GM18499 (cell line): ENCODE data around the gene COL9A2.

Source experiments
- ATAC-seq: cut with Tn5 transposase; IDR thresholded peaks from one replicate; pipeline ENCODE4 v1.9.1; 2021; ENCODE audit warnings: moderate number of reproducible peaks; ENCODE audit not compliant: insufficient read depth, unreplicated experiment

The COL9A2 gene

DNA sequence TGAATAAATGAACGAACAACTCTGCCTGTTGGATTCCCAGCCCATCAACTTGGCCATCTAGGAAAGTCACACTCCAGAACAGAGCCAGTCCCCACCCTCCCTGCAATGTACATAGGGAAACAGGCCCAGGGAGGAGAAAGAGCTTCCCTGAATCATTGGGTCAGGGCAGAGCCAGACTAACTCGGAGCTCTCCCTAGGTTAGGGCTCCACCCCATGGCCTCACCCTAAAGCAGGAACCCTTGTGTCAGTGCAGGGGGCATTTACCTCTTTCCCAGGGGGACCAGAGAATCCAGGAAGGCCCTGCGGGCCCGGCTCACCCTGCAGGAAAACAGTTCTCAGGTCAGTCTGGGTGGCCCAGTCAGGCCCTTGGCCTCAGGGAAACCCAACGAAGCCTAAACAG is 11.6 kb downstream of the COL9A2 start:
- no peak for ATAC-seq

DNA sequence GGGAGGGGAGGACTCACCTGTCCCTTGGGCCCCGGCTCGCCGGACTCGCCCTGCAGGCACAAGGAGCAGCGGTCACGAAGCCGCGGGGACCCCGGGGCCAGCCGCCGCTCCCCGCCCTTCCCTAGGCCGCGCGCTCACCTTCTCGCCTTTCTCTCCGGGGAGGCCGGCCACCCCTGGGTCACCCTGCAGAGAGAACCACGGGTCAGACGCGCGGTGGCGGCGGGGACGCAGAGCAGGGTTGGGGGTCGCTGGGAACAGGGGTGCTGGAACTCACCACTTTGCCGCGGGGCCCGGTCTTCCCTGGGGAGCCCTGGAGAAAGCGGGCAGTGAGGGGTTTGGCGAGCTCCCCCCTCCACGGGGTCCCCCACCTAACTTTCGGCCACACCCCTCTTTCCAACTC is 13.3 kb downstream of the COL9A2 start:
- ATAC-seq, result no peak

DNA sequence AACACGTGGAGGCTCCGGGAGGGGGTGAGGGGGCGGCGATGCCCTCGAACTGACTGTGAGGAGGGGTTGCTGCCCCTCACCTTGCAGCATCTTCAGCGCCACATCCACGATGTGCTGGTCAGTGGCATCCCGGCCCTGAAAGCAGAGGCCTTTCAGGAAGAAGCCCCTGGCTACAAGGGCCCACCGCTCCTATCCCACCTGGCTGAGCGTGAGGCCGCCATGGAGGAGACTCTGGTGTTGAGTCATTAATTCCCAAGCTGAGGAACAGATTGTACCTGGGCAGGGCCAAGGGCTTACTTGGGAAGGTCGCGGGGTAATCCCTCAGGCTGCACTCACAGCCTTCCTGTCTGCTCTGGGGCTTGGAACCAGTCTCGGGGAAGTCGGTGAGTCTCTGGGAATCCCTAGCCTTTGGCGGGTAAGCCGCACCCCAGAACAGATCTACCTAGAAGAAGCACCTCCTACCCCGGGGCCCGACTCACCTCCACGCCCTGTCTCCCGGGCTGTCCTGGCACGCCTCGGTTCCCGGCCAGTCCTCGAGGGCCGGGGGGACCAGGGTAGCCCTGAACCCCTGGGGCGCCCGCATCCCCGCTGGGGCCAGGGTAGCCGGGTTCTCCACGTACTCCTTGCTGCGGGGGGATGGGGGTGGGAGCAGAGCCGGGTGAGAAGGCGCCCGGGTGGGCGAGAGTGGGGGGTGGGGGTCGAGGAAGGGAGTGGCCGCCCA is 13.9 kb downstream of the COL9A2 start:
- ATAC-seq, result no peak

DNA sequence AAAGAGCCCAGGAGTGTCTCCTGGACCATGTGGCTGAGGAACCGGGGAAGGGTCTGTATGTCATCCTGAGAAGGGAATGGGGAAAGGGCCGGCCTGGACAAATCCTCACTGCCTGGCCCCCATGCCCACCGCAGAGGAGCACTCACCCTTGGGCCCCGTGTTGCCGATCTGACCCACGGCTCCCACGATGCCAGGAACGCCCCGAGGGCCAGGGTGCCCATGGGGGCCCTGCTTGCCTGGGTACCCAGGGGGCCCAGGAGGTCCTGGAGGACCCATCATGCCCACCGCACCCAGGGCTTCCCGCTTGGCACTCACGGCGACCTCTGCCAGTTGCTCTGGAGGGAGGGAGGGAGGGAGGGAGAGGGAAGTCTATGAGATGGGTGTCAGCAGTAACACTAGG is 14.6 kb downstream of the COL9A2 start:
- no peak for ATAC-seq

DNA sequence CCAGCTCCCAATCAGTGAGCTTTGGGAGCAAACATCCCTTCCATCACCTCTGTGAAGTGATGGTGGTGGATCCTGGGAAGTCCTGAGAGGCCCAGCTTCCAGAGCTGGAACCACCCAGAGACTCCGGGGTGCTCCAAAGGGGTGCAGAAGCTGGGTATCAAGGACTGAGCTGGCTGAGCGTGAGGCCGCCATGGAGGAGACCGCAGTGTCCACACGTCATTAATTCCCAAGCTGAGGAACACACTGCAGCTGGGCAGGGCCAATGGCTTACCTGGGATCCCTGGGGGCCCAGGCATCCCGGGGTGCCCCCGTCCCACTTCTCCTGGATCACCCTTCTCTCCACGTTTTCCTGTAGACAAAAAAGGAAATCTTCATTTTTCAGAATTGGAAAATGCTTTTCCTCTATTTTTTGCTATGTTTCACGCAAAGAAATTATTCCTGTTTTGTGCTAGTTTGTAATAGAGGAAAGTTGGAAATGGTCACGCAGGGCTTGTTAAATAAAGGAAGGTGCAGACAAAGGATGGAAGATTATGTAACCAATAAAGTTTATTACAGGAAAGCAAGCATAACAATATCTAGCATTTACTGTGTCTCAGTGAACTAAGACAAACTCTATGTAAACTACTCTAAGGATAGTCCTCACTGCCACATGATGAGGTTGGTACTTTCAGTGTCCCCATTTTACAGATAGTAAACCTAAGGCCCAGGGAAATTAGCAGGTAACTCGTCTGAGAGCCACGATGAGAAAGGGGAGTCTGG is 15.4 kb downstream of the COL9A2 start:
- ATAC-seq, result no peak

DNA sequence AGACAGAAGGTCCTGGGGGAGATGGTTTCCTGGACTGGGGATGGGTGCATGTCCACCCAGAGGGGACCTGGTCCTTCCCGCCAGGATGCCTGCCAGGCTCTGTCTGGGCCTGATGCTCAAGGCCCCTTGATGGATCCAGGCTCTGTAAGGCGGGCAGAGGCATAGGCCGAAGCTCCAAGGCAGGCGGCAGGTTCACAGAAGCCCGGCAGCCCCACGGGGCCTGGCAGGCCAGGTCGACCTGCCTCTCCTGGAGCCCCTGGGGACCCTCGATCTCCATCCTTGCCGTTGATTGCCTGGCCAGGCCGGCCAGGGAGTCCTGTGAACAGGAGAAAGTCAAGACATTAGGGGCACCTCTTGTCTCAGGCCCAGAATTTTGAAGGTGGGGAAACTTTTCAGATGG is 16.0 kb downstream of the COL9A2 start:
- ATAC-seq, result no peak

DNA sequence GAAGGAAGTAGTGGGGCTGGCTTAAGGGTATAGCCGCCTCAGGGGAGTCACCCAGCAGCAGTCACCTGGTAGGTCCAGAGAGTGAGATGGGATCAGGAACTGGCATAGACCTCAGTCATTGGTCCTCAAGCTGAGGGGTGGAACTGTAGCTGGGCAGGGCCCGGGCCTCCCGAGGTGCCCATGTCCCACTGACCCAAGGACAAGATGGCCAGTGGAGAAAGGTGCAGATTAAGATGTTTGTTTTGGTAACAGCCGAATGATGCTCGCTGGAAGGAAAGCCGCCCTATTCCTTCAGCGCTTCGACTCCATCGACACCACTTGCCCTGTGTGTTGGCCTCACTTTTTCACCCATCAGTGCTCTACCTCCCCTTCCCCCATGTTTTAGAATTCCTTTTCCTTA is 16.4 kb downstream of the COL9A2 start:
- no peak for ATAC-seq

DNA sequence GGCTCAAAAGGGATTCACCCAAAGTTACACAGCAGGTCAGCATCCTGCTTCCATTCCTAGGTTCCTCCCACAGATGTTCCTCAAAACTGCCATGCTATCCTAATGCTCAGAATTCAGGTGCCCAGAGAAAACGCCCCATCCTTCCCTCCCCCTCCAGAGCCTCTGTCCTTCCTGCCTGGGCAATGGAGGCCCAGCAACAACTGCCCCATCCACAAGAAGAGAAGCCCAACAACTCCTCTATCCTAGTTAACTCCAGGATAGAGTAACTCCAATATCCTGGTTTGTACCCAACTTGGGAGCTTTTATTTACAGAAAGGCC is 16.9 kb downstream of the COL9A2 start:
- ATAC-seq, result no peak

DNA sequence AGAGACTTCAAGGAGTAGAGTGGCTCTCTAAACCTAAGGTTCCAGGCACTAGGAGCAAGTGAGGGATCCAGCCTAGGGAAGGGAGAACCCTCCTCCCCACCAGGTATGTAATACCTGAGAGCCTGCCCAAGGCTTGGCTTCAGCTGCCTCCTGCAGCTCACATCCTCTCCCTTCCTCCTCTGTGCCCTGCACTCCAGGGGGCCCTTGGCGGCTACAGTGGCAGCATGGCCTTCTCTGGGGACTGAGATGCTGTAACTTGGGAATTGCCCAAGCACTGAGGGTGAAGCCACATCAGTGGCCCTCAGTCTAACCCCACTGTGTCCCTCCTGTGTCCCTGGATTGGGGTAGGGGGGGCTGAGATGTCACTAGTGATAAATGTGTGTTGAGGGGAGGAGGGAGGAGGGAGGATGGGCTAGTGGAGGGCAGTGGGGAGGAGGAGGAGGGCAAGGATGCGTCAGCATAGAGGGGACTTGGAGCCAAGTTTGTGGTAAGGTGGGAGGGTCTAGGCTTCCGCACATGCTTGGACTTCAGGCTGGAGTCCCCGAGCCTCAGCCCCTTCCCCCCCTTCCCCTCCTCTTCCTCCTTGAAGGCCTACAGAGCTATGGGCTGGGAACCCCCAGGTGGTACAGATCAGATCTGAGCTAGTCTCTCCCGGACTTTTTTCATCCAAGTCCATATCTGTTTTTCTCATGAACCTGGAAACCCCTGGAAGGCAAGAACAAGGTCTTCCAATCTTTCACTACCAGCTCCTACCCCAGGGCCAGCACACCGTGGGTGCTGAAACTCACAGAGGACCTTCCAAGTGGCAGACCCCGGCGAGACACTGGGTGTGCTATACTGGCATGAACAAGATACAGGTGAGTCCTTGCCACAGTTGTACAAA is 17.5 kb downstream of the COL9A2 start:
- no peak for ATAC-seq

DNA sequence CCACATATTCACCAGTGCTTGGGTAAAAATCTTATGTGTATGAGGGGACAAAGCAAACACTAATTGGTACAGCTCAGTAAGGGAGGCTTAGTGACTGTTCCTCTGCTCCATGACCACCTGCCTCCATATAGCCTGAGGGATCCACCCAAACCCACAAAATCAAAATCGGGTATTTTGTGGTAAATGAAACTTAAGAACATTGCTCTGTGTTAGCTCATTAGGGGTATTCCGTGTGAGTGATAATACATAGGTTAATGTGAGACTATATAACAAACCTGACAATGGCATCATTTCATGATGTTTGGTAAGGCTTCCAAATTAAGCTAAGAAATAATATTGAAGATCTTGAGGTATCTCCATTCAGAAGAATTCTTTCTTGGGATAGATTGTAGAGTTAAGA is 25.8 kb downstream of the COL9A2 start:
- no peak for ATAC-seq

DNA sequence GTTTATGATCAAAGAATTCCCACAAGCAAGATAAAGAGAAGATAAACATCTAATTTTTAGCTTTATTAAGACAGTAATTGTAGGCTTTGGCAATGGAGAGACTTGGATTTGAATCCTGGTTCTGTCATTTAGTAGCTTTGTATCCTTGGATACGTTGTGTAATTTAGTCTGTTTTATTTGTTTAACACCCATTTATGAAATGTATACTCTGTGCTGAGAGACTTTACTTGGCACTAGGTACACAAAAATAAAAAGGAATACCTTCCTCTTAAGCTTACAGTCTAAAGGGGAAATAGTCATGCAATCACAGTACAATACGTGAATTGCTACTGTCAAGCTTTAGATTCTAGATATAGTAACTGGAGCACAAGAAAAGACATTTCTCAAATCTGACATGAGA is 35.2 kb downstream of the COL9A2 start:
- ATAC-seq, result no peak

DNA sequence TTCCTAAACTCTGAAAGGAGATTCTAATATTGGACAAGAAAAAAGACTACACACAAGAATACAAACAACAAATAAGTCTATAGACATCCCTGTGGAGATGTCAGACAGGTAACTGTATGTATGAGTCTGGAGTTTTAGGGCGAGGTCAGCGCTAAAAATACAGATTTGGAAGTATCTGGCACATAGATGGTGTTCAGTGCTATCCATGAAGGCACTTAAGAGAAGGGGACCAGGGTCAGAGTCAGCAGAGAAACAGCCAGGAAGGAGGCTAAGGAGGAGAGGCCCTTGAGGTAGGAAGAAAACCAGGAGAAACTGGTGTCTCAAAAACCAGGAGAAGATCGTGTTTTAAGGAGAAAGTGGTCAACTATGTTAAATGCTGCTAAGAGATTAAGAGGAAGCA is 41.0 kb downstream of the COL9A2 start:
- no peak for ATAC-seq

DNA sequence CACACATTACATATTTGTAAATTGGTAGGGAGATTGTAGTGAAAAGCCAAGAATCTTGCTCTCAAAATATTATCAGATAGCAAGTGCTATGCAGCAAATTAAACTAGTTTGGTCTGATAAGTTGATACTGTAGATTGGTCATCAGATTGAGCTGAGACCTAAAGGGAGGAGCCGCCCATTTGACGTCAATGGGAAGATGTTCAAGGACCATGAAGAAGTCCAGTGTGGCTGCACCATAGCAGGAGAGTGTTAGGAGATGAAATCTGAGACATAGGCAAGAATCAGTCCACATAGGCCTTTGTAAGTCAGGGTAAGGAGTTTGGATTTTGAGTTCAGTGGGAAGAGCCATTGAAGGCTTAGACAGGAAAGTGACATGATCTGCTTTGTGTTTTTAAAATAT is 42.8 kb downstream of the COL9A2 start:
- ATAC-seq, result no peak

DNA sequence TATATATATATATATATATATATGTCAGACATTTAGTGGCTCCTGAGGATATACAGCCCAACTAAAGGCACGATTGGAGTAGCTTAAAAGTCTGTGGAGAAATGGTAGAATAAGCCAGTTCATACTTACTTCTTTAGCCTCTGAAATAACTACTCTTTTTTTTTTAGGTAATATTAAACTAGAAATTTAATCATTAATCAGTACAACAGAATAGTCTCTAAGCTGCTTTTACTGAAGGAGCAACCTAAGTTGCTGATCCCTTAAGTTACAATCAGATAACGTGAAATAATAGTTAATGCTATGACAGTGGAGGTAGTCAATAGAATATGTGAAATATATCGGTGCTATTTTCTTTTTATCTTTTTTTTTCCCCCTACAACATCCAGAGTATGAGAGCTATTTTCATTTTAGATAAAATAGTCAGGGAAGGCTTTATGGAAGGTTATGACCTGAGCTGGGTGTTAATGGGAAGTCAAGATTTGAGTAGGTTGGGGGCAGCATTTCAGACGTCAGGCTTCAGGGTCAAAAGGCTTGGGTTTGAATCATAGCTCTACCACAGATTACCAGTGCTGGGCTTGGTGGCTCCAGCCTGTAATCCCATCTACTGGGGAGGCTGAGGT is 43.4 kb downstream of the COL9A2 start:
- ATAC-seq, result no peak

DNA sequence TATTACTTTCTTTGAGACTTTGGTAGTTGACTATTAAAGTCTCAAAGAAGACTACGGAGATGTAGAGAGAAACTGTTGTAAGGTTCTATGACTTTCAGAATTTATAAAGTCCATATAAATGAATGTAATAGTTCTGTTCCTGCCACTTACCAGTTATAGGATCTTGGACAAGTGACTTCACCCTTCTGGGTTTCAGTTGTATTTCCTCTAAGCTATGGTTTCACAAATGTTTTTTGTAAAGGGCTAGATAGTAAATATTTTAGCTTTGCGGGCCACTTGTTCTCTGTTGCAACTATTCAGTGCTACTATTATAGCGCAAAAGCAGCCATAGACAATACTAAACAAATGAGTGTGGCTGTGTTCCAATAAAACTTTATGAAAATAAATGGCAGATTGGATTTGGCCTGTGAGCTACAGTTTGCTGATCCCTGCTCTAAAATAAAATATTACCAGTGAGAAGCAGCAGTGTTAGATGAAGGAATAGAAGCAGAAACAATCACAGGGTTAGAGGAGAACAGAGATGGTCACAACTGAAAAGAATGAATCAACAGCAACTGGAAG is 44.4 kb downstream of the COL9A2 start:
- ATAC-seq, result no peak

DNA sequence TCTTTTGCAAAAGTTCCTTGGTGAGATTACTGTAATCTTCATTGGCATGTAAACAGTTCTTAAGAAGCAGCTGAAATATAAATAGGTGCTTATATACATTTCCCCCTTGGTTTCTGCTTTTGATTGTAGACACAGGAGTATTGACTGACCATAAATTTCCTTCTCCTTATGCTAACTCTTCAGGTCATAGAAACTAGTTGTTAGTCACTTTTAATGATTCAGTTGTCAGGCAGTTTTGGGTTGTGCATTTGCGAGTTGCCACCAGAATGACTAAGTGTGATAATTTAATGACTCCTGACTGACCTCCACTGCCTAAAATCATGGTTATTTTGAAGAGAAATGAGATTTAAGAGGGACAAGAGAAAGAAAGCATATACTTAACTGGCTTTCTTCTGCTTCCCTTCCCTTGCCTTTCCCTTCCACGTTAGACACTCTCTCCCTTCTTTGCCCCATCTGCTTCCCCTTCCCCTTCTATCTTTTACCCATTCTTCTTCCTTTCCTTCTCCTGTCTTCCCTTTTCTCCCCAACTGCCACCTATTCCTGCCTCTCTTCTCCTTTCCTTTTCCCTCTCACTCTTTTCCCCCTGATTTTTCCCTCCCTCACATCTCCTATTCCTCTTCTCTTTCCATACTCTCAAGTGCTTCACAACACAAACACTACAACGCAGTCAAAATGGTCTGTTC is 46.8 kb downstream of the COL9A2 start:
- no peak for ATAC-seq

DNA sequence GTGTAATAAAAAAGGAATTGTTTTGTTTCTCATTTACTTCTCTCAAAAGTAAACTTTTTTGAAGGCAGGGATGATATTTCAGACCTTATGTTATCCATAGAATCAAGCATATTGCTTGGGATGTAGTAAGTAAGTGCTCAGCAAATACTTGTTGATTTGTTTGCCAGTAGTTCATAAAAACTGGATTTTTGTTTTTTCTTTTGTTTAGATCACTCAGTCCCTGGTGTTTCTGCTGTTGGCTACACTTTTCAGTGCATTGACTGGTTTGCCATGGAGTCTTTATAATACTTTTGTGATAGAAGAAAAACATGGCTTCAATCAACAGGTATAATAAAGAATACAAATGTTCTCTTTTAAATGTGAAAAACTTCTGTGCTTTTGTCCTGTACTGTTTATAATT is 48.9 kb downstream of the COL9A2 start:
- ATAC-seq, result no peak

DNA sequence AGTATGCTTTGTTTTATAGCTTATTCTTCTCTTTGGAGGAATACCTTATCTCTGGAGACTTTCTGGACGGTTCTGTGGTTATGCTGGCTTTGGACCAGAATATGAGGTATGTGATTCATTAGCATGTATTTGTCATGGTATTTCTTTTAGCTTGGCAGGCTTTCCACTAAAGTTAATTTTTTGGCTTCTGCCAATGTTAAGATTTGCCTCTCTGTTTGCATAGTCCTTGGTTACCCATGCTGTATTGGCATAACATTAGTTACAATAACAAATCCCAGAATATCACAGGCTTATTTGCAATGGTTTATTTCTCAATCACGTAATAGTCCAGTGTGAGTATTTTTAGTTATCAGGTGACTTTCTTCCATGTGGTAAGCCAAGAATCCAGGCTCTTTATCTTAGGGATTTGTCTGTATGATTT is 49.3 kb downstream of the COL9A2 start:
- no peak for ATAC-seq

DNA sequence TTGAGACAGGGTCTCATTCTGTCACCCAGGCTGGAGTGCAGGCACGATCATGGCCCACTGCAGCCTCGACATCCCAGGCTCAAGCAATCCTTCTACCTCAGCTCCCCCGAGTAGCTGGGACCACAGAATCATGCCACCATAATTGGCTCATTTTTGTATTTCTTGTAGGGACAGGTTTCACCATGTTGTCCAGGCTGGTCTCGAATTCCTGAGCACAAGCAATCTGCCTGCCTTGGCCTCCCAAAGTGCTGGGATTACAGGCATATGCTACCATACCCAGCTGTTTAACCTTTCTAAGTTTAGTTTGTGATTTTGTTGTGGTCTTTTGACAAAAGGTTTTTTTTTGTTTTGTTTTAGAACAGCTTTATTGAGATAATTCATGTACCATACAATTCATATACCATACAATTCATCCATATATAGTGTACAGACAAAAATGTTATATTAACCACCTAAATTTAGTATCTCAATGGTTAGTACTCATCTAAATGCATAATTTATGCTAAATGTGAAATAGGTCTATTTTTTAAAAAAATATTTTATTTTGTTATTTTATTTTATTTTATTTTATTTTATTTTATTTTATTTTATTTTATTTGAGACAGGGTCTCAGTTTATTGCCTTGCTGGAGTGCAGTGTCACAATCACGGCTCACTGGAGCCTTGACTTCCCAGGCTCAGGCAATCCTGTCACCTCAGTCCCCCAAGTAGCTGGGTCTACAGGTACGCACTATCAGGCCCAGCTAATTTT is 50.1 kb downstream of the COL9A2 start:
- no peak for ATAC-seq
